Stimulated activated CD8-positive, alpha-beta memory T cell treated with anti-CD3 and anti-CD28 coated beads, Interleukin-4, amount 100 ng/mL, for 48 hours (primary cell): ENCODE measurements around the gene ATP2A1.
"Not testable (repeated sequence)": the region's sequence is repeated elsewhere in the genome, so short reads cannot be mapped to it uniquely, and the experiment has no call there.

ENCODE experiments used
- DNase-seq: peaks from one replicate; pipeline ENCODE4 v3.0.0-alpha.2; 2020

Gene ATP2A1

GRCh38 chr16:28863929-28864793, 14.1 kb upstream of the ATP2A1 start:
- no peak for DNase-seq

- DNase-seq, result no peak
These were observed 13.1 kb upstream of the ATP2A1 start for GRCh38 chr16:28865001-28865688.

GRCh38 chr16:28865722-28866453, 12.4 kb upstream of the ATP2A1 start:
- no peak for DNase-seq

- DNase-seq, result no peak
These were observed 11.9 kb upstream of the ATP2A1 start for GRCh38 chr16:28866454-28866804.

GRCh38 chr16:28867241-28867640, 11.0 kb upstream of the ATP2A1 start:
- DNase-seq, result no peak

GRCh38 chr16:28867646-28868045, 10.6 kb upstream of the ATP2A1 start:
- not testable (repeated sequence) for DNase-seq

- no peak for DNase-seq
These were observed 9.1 kb upstream of the ATP2A1 start for GRCh38 chr16:28869201-28869600.

GRCh38 chr16:28872952-28873351, 5.3 kb upstream of the ATP2A1 start:
- DNase-seq, result no peak

GRCh38 chr16:28873543-28874201, 4.6 kb upstream of the ATP2A1 start:
- DNase-seq, result peak; percentile 78

GRCh38 chr16:28874406-28874805, 3.9 kb upstream of the ATP2A1 start:
- DNase-seq, result no peak

GRCh38 chr16:28875134-28876018, 2.9 kb upstream of the ATP2A1 start:
- no peak for DNase-seq

GRCh38 chr16:28876019-28876659, 2.1 kb upstream of the ATP2A1 start:
- DNase-seq, result no peak

GRCh38 chr16:28876973-28877654, 1.2 kb upstream of the ATP2A1 start:
- DNase-seq, result no peak

- no peak for DNase-seq
These were observed 660 bp upstream of the ATP2A1 start for GRCh38 chr16:28877655-28878000.

- peak; percentile 37 for DNase-seq
These were observed 1.1 kb downstream of the ATP2A1 start for GRCh38 chr16:28879261-28879840.

GRCh38 chr16:28879841-28880588, 1.7 kb downstream of the ATP2A1 start:
- DNase-seq, result peak; percentile 94

- no peak for DNase-seq
These were observed 2.3 kb downstream of the ATP2A1 start for GRCh38 chr16:28880589-28880915.

- DNase-seq, result no peak
These were observed 2.7 kb downstream of the ATP2A1 start for GRCh38 chr16:28880955-28881354.

- DNase-seq, result not testable (repeated sequence)
These were observed 3.3 kb downstream of the ATP2A1 start for GRCh38 chr16:28881565-28881964.

GRCh38 chr16:28882551-28883160, 4.4 kb downstream of the ATP2A1 start:
- no peak for DNase-seq
